ENCODE results near the gene PBX3.
"Not testable (repeated sequence)": the region's sequence is repeated elsewhere in the genome, so short reads cannot be mapped to it uniquely, and the experiment has no call there.

PBX3 gene

DNA sequence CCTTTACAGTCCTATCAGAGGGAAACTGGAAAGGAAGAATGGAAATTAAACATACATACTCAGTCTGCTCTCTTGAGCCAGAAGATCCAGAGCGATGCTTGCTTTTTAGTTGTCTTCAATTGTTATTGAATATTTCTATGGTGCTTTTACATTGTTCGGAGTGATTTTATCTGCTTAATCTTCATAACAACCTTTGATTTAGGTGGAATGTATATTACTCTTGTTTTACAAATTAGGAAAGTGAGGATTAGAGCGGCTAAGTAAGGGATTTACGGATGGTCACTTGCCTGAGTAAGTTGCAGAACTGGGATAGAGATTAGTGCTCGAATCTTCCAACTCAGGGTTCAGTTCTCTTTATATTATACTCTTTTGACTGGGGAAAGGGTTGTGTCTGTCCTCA lies 69.1 kb downstream of the PBX3 start:
- no peak overlapping the region for H3K4me3 ChIP-seq (ENCODE audit: low read depth, low read length)
- DNase-seq (ENCODE audit: low read depth): no peak
- TF ChIP-seq, protein P1, sequence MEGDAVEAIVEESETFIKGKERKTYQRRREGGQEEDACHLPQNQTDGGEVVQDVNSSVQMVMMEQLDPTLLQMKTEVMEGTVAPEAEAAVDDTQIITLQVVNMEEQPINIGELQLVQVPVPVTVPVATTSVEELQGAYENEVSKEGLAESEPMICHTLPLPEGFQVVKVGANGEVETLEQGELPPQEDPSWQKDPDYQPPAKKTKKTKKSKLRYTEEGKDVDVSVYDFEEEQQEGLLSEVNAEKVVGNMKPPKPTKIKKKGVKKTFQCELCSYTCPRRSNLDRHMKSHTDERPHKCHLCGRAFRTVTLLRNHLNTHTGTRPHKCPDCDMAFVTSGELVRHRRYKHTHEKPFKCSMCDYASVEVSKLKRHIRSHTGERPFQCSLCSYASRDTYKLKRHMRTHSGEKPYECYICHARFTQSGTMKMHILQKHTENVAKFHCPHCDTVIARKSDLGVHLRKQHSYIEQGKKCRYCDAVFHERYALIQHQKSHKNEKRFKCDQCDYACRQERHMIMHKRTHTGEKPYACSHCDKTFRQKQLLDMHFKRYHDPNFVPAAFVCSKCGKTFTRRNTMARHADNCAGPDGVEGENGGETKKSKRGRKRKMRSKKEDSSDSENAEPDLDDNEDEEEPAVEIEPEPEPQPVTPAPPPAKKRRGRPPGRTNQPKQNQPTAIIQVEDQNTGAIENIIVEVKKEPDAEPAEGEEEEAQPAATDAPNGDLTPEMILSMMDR (conservative IDR thresholded peaks at IDR 0.05; ENCODE audit: low read depth, low read length): no peak

DNA sequence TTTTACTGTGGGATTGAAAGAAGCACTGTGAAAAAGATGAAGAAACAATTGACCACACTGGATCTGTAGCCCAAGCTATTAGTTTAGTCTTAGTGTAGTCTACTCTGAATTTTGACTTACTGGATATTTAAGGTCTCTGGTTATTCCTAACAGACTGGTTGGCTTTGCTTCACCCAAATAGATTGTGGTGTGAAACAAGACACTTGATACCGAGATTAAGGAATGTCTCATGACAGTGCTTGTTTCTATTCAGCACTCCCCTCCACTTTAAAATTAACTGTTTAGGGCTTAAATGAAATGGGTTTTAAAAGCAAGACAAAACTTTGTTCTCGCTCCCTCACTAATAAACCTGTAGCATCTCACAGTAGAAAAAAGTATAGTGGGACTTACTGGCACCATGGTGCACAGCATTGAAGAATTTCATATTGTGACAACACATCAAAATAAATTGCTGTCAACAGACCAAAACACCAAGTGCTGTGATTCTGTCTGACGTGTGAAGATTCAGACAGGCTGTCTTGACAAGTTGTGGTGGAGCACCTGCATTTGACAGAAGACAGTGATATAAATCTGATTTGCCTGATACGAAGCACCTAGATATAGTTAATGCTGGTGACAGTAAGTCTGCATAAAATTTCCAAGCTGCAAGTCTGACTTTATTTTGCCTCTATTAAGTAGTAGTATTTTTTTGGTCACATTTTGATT lies 73.1 kb downstream of the PBX3 start:
- TF ChIP-seq, protein P1 (conservative IDR thresholded peaks at IDR 0.05; ENCODE audit: low read depth, low read length): no peak
- H3K4me3 ChIP-seq (ENCODE audit: low read depth, low read length): no peak overlapping the region
- DNase-seq (ENCODE audit: low read depth): peak; percentile 29

DNA sequence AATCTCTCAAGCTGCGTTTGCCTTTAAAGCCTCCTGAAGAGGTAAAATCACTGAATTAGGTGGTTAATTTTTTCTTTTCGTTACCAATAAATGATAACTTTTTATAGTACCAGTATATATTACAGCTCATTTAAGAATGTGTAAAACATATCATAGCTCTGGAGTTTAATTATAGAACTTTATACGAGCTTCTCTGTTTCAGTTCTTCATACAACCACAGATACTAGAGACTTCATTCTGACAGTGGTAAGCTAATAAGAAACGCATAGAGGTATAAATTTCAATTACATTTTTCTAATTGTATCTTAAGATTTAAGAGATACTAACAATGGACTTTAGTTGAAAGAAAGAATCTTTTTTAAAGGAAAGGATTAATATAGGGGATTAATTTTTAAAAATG lies 73.9 kb downstream of the PBX3 start:
- no peak overlapping the region for H3K4me3 ChIP-seq (ENCODE audit: low read depth, low read length)
- no peak for DNase-seq (ENCODE audit: low read depth)
- TF ChIP-seq, protein P1 (conservative IDR thresholded peaks at IDR 0.05; ENCODE audit: low read depth, low read length): no peak

DNA sequence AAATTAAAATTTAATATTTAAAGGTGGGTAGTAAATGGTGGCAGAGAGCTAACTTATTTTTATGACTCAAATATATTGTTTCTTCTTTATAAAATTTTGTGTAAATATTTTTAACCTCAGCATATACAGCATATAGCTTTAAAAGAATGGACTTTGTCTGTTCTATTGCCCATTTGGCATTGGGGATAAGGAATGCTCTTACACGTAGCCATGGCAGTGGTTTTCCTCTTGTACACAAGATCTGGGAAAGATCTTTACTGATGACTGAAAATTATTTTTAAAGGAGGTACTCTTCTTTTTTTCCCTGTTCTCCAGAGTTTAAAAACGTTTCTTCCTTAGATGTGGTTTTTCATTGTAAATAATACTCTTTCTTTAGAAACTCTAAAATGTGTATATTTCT lies 75.0 kb downstream of the PBX3 start:
- no peak for DNase-seq (ENCODE audit: low read depth)
- TF ChIP-seq, protein P1 (conservative IDR thresholded peaks at IDR 0.05; ENCODE audit: low read depth, low read length): no peak
- H3K4me3 ChIP-seq (ENCODE audit: low read depth, low read length): no peak overlapping the region

DNA sequence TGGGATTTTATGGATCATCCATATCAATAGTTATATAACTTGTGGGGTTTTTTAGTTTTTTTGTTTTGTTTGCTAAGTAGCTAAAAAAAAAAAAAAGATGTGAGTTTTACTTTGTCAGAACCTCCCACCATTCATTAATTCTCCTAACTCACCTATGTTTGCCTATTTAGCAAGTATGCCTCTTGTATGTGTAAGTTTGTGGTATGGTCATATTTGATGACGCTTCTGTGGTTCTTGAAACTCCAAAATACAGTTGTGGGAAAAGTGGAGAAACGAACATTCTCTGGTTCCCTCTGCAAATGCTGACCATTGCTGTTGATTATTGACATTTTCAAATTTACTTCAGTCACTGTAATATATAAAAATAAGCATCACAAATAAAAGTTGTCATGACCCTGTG lies 75.7 kb downstream of the PBX3 start:
- no peak overlapping the region for H3K4me3 ChIP-seq (ENCODE audit: low read depth, low read length)
- TF ChIP-seq, protein P1 (conservative IDR thresholded peaks at IDR 0.05; ENCODE audit: low read depth, low read length): no peak

DNA sequence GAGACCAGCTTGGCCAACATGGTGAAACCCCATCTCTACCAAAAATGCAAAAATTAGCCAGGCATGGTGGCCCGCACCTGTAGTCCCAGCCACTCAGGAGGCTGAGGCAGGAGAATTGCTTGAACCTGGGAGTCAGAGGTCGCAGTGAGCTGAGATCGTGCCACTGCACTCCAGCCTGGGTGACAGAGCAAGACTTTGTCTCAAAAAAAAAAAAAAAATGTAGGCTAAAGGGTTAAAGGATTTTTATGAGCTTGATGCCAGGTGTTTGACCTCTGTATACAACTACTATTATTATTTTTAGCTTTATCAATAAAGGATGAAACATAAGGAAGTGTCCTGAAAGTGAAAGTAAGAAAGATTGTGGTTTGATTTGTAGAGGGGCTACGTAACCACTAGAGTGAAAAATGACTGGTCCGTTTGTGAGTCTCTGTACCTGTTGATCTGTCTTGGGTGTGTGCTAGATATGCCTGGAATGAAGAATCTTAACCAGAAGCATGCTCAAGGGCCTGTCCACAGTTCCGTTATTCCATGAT lies 76.8 kb downstream of the PBX3 start:
- not testable (repeated sequence) for DNase-seq (ENCODE audit: low read depth); H3K4me3 ChIP-seq (ENCODE audit: low read depth, low read length)

More for the DNA sequence above, 75.7 kb downstream of the PBX3 start:
- no peak for DNase-seq (ENCODE audit: low read depth)

DNA sequence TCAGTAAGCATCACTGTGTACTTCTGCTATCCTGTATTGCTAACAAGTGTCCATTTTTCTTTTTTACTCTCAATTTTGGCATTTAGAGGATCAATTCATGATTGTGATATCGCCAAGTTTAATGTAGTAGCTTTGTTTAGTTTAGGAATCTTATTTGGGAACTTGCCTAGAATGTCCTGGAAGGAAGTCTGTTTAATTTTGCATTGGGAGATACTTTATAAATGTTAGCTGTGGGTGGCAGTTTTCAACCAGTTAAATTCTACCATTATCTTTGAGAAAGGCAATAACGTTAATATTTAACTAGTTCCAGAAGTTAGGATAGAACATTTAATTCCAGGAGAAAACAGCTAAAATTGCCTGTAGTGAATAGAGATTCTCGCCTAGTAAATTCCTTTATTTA lies 78.6 kb downstream of the PBX3 start:
- TF ChIP-seq, protein P1 (conservative IDR thresholded peaks at IDR 0.05; ENCODE audit: low read depth, low read length): no peak
- H3K4me3 ChIP-seq (ENCODE audit: low read depth, low read length): no peak overlapping the region
- DNase-seq (ENCODE audit: low read depth): no peak
